ENCODE data around the gene BSN.

The BSN gene

DNA sequence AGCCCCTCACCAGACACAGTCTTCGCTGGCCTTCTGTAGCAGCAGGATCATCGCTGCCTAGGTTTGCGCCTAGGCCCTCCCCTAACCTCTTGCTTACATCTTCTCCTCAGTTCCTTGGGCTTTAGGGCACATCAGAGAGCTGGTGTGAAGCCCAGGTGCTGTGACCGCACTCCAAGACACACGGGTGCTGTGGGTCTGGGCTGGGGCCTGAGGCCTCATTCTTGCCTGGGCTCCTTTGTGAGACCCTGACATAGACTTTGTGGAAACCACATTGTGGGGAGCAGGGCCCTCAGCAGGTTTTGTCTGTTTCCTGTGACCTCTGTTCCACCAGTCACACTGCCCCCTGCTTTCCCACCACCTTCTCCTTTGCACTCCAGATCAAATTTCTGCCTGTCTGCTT is 157.2 kb downstream of the BSN start:
- Mint-ChIP-seq H3K4me1 (no peaks in the 10 kb centered on the region), H3K36me3 (ENCODE audit: low read depth) (peaks cover 15% of the 10 kb centered on the region), H3K27ac (no peak overlapping the region), H3K4me3 (no peak overlapping the region), H3K27me3 (ENCODE audit: low read depth) (no peaks in the 10 kb centered on the region), H3K9me3 (no peaks in the 10 kb centered on the region)
- TF ChIP-seq, protein P1, sequence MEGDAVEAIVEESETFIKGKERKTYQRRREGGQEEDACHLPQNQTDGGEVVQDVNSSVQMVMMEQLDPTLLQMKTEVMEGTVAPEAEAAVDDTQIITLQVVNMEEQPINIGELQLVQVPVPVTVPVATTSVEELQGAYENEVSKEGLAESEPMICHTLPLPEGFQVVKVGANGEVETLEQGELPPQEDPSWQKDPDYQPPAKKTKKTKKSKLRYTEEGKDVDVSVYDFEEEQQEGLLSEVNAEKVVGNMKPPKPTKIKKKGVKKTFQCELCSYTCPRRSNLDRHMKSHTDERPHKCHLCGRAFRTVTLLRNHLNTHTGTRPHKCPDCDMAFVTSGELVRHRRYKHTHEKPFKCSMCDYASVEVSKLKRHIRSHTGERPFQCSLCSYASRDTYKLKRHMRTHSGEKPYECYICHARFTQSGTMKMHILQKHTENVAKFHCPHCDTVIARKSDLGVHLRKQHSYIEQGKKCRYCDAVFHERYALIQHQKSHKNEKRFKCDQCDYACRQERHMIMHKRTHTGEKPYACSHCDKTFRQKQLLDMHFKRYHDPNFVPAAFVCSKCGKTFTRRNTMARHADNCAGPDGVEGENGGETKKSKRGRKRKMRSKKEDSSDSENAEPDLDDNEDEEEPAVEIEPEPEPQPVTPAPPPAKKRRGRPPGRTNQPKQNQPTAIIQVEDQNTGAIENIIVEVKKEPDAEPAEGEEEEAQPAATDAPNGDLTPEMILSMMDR (IDR thresholded peaks at IDR 0.05; ENCODE audit: unreplicated experiment in 3 of 3), result no peak

DNA sequence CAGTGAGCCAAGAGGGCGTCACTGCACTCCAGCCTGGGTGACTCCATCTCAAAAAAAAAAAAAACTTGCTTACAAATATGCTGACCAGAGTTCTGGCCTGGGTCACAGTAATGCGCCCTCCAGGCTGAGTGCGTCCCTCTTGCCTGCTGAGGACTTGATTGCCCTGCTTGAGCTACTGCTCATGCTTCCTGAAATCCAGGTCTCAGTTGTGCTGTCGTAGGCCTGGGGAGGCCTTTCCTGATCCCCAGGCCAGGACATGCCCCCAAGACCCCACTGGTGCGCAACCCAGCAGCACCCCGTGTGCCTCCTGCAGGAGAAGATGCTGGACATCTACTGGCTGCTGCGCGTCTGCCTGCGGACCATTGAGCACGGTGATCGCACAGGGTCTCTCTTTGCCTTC is 157.9 kb downstream of the BSN start:
- TF ChIP-seq, protein P1 (IDR thresholded peaks at IDR 0.05; ENCODE audit: unreplicated experiment in 3 of 3), result no peak
- no peaks in the 10 kb centered on the region for H3K27me3 Mint-ChIP-seq (ENCODE audit: low read depth)
- no peak overlapping the region for H3K27ac Mint-ChIP-seq
- H3K9me3 Mint-ChIP-seq, result no peaks in the 10 kb centered on the region
- H3K4me3 Mint-ChIP-seq, result no peak overlapping the region
- H3K36me3 Mint-ChIP-seq (ENCODE audit: low read depth), result peaks cover 15% of the 10 kb centered on the region
- H3K4me1 Mint-ChIP-seq, result no peaks in the 10 kb centered on the region

DNA sequence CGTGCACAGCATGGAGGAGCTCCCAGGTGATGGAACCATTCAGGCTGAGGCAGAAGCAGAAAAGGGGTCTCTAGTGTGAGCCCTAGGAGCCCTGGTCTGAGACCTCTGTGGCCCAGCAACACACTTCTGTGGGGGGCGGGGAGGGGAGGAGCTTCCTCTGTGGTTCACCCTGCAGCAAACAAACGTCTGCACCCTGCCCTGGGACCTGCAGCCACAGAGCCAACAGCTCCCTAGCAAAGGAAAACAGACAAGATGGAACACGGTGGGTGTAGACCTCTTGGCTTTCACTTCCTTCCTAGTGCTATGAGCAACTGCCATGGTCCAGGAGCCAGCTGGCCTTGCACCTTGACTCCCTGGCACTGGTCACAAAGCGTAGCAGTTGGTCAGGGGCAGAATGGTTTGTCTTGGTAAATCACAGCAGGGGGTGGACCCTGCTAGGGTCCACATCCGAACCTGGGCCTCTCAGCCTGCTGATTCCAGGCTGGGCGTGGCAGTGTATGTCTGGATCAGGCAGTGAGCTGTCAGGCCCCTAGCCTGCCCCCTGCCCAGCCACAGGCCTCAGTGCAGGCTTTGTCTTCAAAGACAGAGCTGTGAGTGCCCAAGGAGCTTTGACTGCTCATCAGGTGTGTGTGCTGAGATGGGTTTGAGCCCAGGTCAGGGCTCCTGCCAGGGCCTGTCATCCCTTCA is 158.5 kb downstream of the BSN start:
- TF ChIP-seq, protein P1 (IDR thresholded peaks at IDR 0.05; ENCODE audit: unreplicated experiment in 3 of 3), result no peak
- H3K36me3 Mint-ChIP-seq (ENCODE audit: low read depth), result peaks cover 12% of the 10 kb centered on the region

DNA sequence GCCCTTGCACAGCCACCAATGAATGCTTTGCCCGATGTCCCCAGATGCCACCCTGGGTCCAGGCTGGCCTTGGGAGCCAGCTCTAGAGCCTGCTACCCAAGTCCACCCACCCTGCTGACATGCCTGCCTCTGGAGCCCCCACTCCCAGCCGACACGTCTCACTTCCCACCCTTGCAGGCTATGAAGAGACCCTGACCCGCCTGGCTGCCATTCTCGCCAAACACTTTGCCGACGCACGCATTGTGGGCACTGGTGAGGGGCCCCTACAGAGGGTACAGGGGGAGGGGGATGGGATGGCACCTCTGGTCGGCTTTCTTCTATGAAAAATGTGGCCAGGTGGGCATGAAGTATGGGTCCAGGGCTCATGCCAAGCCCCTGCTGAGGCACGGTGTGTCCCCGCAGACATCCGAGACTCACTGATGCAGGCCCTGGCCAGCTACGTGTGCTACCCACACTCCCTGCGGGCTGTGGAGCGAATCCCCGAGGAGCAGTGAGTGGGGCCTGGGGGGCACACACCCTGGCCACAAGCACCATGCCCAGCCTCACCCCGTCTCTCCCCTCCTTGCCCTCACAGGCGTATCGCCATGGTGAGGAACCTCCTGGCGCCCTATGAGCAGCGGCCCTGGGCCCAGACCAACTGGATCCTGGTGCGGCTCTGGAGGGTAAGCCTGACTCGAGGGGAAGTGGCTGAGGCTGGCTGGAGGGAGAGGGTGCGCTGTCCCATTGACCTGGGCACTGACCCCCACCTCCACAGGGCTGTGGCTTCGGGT is 159.2 kb downstream of the BSN start:
- TF ChIP-seq, protein P1 (IDR thresholded peaks at IDR 0.05; ENCODE audit: unreplicated experiment in 3 of 3), result no peak
- Mint-ChIP-seq H3K27me3 (ENCODE audit: low read depth) (no peaks in the 10 kb centered on the region), H3K4me3 (no peak overlapping the region), H3K4me1 (peaks cover 1% of the 10 kb centered on the region), H3K36me3 (ENCODE audit: low read depth) (peaks cover 8% of the 10 kb centered on the region), H3K27ac (no peak overlapping the region), H3K9me3 (no peaks in the 10 kb centered on the region)

More for the DNA sequence above, 158.5 kb downstream of the BSN start:
- Mint-ChIP-seq H3K27ac (no peak overlapping the region), H3K4me1 (no peaks in the 10 kb centered on the region), H3K9me3 (no peaks in the 10 kb centered on the region), H3K27me3 (ENCODE audit: low read depth) (no peaks in the 10 kb centered on the region), H3K4me3 (no peak overlapping the region)

DNA sequence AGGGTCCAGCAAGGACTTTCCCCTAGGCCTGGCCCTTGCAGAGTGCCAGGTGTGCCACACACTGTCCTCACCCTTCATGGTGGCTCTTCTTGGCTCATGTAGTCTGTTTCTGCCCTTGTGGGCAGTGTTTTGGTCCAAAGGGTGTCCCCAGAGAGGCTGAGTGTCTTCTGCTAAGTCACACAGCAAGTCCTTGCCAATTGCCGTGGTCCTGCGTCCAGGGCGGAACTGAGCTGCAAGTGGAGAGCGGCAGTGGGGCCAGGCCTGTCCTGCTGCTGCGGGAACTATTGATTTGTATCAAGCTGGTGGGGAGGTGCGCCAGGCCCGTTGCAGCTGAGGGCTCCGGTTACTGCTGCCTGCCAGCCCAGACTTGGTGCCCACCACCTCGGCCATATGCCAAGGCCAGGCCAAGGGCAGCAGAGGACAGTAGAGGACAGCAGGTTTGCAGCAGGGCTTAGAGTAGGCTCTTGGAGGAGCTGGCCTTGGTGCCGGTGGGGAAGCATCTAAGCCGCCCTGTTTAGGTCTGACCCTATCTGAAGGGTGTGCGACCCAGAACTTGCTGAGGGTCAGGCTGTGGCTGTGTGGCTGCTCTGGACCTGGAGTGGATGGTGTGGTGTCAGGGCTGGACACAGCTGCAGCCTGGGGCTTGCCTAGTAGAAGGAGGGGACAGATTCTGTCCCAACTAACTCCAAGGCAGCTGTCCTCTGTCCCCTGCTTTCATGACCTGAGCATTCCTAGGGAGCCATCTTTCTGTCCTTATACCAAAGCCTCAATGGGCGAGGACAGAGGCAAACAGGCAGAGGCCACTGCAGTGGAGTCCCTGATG is 160.7 kb downstream of the BSN start:
- H3K9me3 Mint-ChIP-seq, result no peaks in the 10 kb centered on the region
- peaks cover 15% of the 10 kb centered on the region for H3K4me1 Mint-ChIP-seq
- TF ChIP-seq, protein P1 (IDR thresholded peaks at IDR 0.05; ENCODE audit: unreplicated experiment in 3 of 3), result no peak
- peaks cover 8% of the 10 kb centered on the region for H3K36me3 Mint-ChIP-seq (ENCODE audit: low read depth)
- no peak overlapping the region for H3K4me3 Mint-ChIP-seq
- H3K27ac Mint-ChIP-seq, result no peak overlapping the region
- no peaks in the 10 kb centered on the region for H3K27me3 Mint-ChIP-seq (ENCODE audit: low read depth)

All from nephron (organoid).